ENCODE results near the gene STX8.
A peak's percentile ranks its signal among the peaks of the same experiment; 100 is the strongest.

The STX8 gene

DNA sequence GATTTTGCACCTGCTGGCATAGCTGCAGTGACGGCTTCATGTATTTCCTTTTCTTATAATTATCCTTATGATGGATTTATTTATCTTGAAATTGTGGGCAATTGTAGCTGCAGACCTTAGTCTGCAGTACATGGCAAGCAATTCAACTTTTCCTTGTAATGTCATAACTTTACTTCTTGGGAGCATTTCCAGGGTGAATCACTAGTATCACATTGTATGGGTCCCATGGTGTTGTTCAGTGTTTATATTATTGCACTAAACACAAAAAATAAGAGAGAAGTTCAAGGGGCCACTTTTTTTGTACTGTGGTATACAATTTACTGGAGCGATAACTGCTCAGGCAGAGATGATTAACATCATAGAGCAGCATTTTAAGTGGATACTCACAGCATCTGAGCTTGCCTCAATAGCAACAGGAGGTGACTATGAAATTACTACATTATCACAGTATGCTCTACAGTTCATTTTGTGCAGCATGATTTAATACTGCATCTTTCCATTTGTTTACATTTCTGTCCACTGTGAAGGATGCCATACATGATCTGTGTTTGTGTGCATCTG, 169.5 kb downstream of the STX8 start:
- peaks cover 5% of the 10 kb centered on the region for H3K36me3 Mint-ChIP-seq (ENCODE audit: low read depth)
- no peak overlapping the region for H3K4me3 Mint-ChIP-seq
- peaks cover 3% of the 10 kb centered on the region for H3K9me3 Mint-ChIP-seq
- peaks cover 57% of the 10 kb centered on the region for H3K4me1 Mint-ChIP-seq
- TF ChIP-seq, protein P1, sequence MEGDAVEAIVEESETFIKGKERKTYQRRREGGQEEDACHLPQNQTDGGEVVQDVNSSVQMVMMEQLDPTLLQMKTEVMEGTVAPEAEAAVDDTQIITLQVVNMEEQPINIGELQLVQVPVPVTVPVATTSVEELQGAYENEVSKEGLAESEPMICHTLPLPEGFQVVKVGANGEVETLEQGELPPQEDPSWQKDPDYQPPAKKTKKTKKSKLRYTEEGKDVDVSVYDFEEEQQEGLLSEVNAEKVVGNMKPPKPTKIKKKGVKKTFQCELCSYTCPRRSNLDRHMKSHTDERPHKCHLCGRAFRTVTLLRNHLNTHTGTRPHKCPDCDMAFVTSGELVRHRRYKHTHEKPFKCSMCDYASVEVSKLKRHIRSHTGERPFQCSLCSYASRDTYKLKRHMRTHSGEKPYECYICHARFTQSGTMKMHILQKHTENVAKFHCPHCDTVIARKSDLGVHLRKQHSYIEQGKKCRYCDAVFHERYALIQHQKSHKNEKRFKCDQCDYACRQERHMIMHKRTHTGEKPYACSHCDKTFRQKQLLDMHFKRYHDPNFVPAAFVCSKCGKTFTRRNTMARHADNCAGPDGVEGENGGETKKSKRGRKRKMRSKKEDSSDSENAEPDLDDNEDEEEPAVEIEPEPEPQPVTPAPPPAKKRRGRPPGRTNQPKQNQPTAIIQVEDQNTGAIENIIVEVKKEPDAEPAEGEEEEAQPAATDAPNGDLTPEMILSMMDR (IDR thresholded peaks at IDR 0.05; ENCODE audit: unreplicated experiment in 3 of 3): no peak
- no peaks in the 10 kb centered on the region for H3K27me3 Mint-ChIP-seq (ENCODE audit: low read depth)
- peak overlapping the region in 1 of 3 experiments; percentile 24 for H3K27ac Mint-ChIP-seq

DNA sequence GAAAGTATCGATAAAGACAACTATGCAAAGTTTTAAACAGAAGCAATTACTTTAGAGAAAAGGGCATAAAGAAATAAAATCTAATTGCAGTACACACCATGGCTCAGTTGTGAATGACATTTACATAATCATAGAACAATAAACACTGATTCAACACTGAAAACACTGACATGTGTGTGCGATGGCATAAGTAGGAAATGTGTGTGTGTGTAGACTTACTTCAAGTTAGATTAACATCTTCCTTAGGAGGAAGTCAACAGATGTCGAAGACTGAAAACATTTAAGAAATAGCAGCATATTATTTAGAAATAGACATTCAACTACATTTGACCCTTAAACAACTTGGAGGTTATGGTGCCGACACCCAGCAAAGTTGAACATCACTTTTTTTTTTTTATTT, 172.4 kb downstream of the STX8 start:
- TF ChIP-seq, protein P1 (IDR thresholded peaks at IDR 0.05; ENCODE audit: unreplicated experiment in 3 of 3): no peak
- peaks cover 5% of the 10 kb centered on the region for H3K36me3 Mint-ChIP-seq (ENCODE audit: low read depth)
- H3K9me3 Mint-ChIP-seq: peaks cover 3% of the 10 kb centered on the region
- no peak overlapping the region for H3K4me3 Mint-ChIP-seq
- H3K27ac Mint-ChIP-seq: no peak overlapping the region
- H3K4me1 Mint-ChIP-seq: peaks cover 34% of the 10 kb centered on the region
- H3K27me3 Mint-ChIP-seq (ENCODE audit: low read depth): no peaks in the 10 kb centered on the region

DNA sequence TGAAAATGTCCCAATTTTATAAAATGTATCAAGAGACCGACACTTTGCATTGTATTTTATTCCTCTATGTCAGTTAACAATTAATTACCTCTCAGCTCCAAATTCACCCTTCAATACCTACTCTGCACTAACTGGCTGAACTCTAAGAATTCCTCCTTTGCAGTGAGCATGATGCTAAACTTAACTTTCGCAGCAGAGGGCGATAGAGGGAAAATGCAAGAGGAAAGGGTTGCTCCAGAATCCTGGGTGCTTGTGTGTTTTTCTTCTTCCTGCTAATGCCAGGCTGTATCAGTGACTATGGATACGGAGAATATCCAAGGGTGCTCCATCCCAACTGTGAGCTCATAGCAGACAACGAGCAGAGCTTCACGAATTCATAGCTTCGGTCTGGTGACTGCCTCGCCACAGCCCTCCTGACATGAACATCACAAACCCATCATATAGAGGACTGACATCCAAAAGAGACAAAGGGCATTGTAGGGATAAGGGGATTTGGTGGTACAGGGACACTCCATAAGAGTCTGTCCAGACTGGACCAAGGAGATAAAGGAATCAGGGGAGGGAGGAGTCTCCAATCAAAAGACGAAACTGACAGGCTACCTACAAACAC, 172.9 kb downstream of the STX8 start:
- no peaks in the 10 kb centered on the region for H3K27me3 Mint-ChIP-seq (ENCODE audit: low read depth)
- TF ChIP-seq, protein P1 (IDR thresholded peaks at IDR 0.05; ENCODE audit: unreplicated experiment in 3 of 3): peak in 2 of 3 experiments; percentile 17 to 21
- H3K36me3 Mint-ChIP-seq (ENCODE audit: low read depth): peaks cover 5% of the 10 kb centered on the region
- no peak overlapping the region for H3K27ac Mint-ChIP-seq
- peaks cover 3% of the 10 kb centered on the region for H3K9me3 Mint-ChIP-seq
- peaks cover 29% of the 10 kb centered on the region for H3K4me1 Mint-ChIP-seq
- no peak overlapping the region for H3K4me3 Mint-ChIP-seq

DNA sequence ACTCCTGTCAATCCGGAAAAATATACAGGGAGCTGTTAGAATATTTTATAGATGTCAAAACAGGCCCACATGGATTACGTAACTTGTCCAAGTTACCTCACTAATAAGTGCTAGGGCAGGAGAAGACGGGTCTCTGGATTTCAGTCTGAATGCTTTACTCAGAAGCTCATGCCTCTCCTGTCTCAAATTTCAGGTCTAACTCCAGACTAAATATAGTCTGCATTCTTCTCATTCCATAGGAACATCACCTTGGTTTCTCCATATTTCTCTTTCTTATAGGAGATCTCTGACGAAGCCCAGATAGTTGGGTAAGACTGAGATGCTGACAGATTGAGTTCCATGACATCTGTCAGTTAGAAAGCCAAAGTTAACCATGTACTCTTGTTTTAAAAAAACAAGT, 174.2 kb downstream of the STX8 start:
- Mint-ChIP-seq H3K27me3 (ENCODE audit: low read depth) (no peaks in the 10 kb centered on the region), H3K9me3 (peaks cover 3% of the 10 kb centered on the region)
- TF ChIP-seq, protein P1 (IDR thresholded peaks at IDR 0.05; ENCODE audit: unreplicated experiment in 3 of 3): no peak

DNA sequence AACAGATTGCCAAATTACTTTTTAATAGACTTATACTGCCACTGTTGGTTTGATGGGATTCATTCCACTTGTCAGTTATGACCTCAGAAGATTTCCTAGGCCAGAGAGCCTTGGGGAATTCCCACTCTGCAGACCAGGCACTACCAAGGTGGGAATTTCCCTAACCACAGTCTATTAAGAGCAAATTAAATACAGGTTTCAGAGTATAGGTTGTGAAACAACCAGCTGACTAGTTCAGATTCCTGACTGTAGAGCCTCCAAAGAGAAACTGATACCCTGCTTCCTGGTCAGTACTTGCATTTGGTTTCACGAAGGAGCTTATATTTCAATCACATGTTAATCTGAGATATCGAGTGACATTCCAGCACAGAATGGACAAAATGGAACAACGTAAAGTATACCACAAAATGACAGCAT, 186.5 kb downstream of the STX8 start:
- peaks cover 9% of the 10 kb centered on the region for H3K4me1 Mint-ChIP-seq
- no peak overlapping the region for H3K4me3 Mint-ChIP-seq
- peak overlapping the region in 1 of 3 experiments; percentile 17 for H3K27ac Mint-ChIP-seq
- H3K9me3 Mint-ChIP-seq: peaks cover 26% of the 10 kb centered on the region
- H3K27me3 Mint-ChIP-seq (ENCODE audit: low read depth): no peaks in the 10 kb centered on the region
- TF ChIP-seq, protein P1 (IDR thresholded peaks at IDR 0.05; ENCODE audit: unreplicated experiment in 3 of 3): no peak
- H3K36me3 Mint-ChIP-seq (ENCODE audit: low read depth): peaks cover 27% of the 10 kb centered on the region

More for the DNA sequence above, 174.2 kb downstream of the STX8 start:
- Mint-ChIP-seq H3K36me3 (ENCODE audit: low read depth) (peaks cover 5% of the 10 kb centered on the region), H3K4me1 (peaks cover 23% of the 10 kb centered on the region), H3K4me3 (no peak overlapping the region), H3K27ac (peak overlapping the region in 1 of 3 experiments; percentile 30)

DNA sequence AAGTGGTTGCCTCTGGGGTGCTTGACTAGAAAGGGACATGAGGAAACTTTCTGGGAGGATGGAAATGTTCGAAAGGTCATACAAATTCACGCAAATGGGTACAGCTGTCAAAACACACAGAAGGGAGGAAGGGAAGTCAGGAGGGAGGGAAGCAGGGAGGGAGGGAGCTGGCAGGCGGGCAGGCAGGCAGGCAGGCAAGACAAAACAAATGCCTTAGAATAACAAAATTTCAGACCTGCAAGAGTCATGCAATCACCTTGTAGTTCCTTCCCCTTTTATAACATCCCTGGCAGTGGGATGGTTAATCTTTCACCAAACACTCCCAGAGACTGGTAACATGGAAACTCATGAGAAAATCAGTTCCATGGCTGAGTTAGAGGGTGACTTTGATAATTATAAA, 189.2 kb downstream of the STX8 start:
- H3K27me3 Mint-ChIP-seq (ENCODE audit: low read depth): no peaks in the 10 kb centered on the region
- H3K27ac Mint-ChIP-seq: peak overlapping the region in 1 of 3 experiments; percentile 34
- TF ChIP-seq, protein P1 (IDR thresholded peaks at IDR 0.05; ENCODE audit: unreplicated experiment in 3 of 3): no peak
- no peak overlapping the region for H3K4me3 Mint-ChIP-seq
- peaks cover 9% of the 10 kb centered on the region for H3K4me1 Mint-ChIP-seq
- peaks cover 1% of the 10 kb centered on the region for H3K36me3 Mint-ChIP-seq (ENCODE audit: low read depth)
- H3K9me3 Mint-ChIP-seq: peaks cover 1% of the 10 kb centered on the region

All from nephron (organoid).